Endothelial cell of umbilical vein (primary cell): ENCODE measurements around the gene MYH9. TPM values are rescaled to one million over a fixed set of nuclear protein-coding genes. Genes with fewer than 3 reads are reported as not detected.

ENCODE experiments used
- BruUV-seq: library from RNA; stranded (reverse); fragments of 400-500 nt; replicated peaks from 2 replicates; lab custom pipeline; 2021; lab: Mats Ljungman, UMichigan
- CTCF ChIA-PET: fragments of 300-600, 350-600 bp; sonication (Branson Sonifier 250); formaldehyde crosslinking; loops from one replicate; lab custom pipeline; 2021; ENCODE audit warnings: antibody characterized with exemption, inconsistent platforms; lab: Charles Lee
- POLR2A ChIA-PET: fragments of 300-600, 350-600 bp; sonication (Branson Sonifier 250); formaldehyde crosslinking; loops from one replicate; lab custom pipeline; 2021; ENCODE audit warnings: antibody characterized with exemption, inconsistent platforms; lab: Charles Lee
- DNase-seq: peaks from one replicate; pipeline ENCODE4 v3.0.0-alpha.2; 2011; ENCODE audit warnings: low read depth, low spot score
- FAIRE-seq: peaks from 2 replicates; lab custom pipeline; 2011; peaks lifted over from hg19 to GRCh38; lab: Jason Lieb, UNC
- H2AFZ ChIP-seq: 2 replicates; pipeline ENCODE4 v1.6.0; 2012; ENCODE audit warnings: low read depth, low read length, control low read depth, inconsistent platforms
- H3K27ac ChIP-seq: 2 replicates; pipeline ENCODE4 v1.5.1; 2011; ENCODE audit warnings: low read depth, mild to moderate bottlenecking, control low read depth, low read length, moderate library complexity; ENCODE audit not compliant: insufficient read depth
- H3K27me3 ChIP-seq, 2 experiments: 2 replicates each; pipeline versions ENCODE4 v1.6.0 to v1.6.1; 2011; ENCODE audit warnings: low read length in 2 of 2, mixed read lengths in 1 of 2; ENCODE audit not compliant: control insufficient read depth in 2 of 2, insufficient read depth in 2 of 2
- H3K36me3 ChIP-seq, 2 experiments: 2 replicates in 1 of 2; 3 replicates in 1 of 2; pipeline ENCODE4 v1.5.1; 2011; ENCODE audit warnings: low read length in 2 of 2, mild to moderate bottlenecking in 1 of 2, moderate library complexity in 1 of 2; ENCODE audit not compliant: control insufficient read depth in 2 of 2, insufficient read depth in 2 of 2; ENCODE audit errors: extremely low read depth in 1 of 2
- H3K4me1 ChIP-seq: 3 replicates; pipeline ENCODE4 v1.5.1; 2011; ENCODE audit warnings: mild to moderate bottlenecking, low read length; ENCODE audit not compliant: control insufficient read depth, insufficient read depth; ENCODE audit errors: extremely low read depth
- H3K4me2 ChIP-seq: 2 replicates; pipeline ENCODE4 v1.6.1; 2011; ENCODE audit warnings: low read length, control low read depth, mixed read lengths; ENCODE audit not compliant: insufficient read depth
- H3K4me3 ChIP-seq, 3 experiments: fragments of 200-600 bp in 1 of 3; sonication (generic), shearing (Covaris generic) in 1 of 3; replicated peaks in 1 of 3; 2 replicates each; pipeline ENCODE4 v1.5.1; 2011 to 2016; ENCODE audit warnings: control low read depth in 3 of 3, low read length in 3 of 3, mild to moderate bottlenecking in 2 of 3, inconsistent platforms in 1 of 3, low read depth in 1 of 3, moderate library complexity in 1 of 3; ENCODE audit not compliant: insufficient read depth in 1 of 3
- H3K79me2 ChIP-seq: 2 replicates; pipeline ENCODE4 v1.6.0; 2012; ENCODE audit warnings: low read length, inconsistent platforms; ENCODE audit not compliant: control insufficient read depth, insufficient read depth
- H3K9ac ChIP-seq: replicated peaks from 2 replicates; pipeline ENCODE3; 2011; ENCODE audit warnings: low read length, control low read depth; ENCODE audit not compliant: insufficient read depth; ENCODE audit errors: extremely low read depth
- H3K9me1 ChIP-seq: replicated peaks from 3 replicates; pipeline ENCODE4 v1.6.0; 2011; ENCODE audit warnings: mild to moderate bottlenecking, low read length; ENCODE audit not compliant: control insufficient read depth, insufficient read depth; ENCODE audit errors: extremely low read depth
- H3K9me3 ChIP-seq: replicated peaks from 2 replicates; pipeline ENCODE4 v1.5.1; 2012; ENCODE audit warnings: low read length, inconsistent platforms; ENCODE audit not compliant: control insufficient read depth, insufficient read depth
- H4K20me1 ChIP-seq: replicated peaks from 2 replicates; pipeline ENCODE3; 2011; ENCODE audit warnings: mild to moderate bottlenecking, low read length; ENCODE audit not compliant: control insufficient read depth, insufficient read depth; ENCODE audit errors: extremely low read depth
- FOS ChIP-seq: IDR thresholded peaks from 2 replicates; pipeline ENCODE4 v1.6.1; 2011; ENCODE audit warnings: mild to moderate bottlenecking, low read length, moderate library complexity, borderline replicate concordance; ENCODE audit not compliant: insufficient read depth
- JUN ChIP-seq: IDR thresholded peaks from 2 replicates; pipeline ENCODE4 v1.6.1; 2011; ENCODE audit warnings: borderline replicate concordance, low read depth; ENCODE audit not compliant: insufficient read length, insufficient read depth
- MYC ChIP-seq: IDR thresholded peaks from one replicate; pipeline ENCODE4 v1.6.1; 2011; ENCODE audit warnings: mild to moderate bottlenecking, low read depth, low read length
- POLR2A ChIP-seq: IDR thresholded peaks from 2 replicates; pipeline ENCODE4 v1.6.1; 2012; ENCODE audit warnings: low read depth, mild to moderate bottlenecking, control low read depth, low read length
- POLR2AphosphoS5 ChIP-seq: IDR thresholded peaks from 2 replicates; pipeline ENCODE4 v1.6.1; 2012; ENCODE audit warnings: low read depth, mild to moderate bottlenecking, control low read depth, low read length, moderate library complexity; ENCODE audit not compliant: insufficient read depth
- dilution Hi-C: fragments of 300-500 bp; cut with MboI; formaldehyde crosslinking; loops from one replicate; pipeline ENCODE4 v1.15.0; 2019; ENCODE audit warnings: low sequenced_read_pairs; ENCODE audit not compliant: extremely low pct_ligation_motif_present
- intact Hi-C: fragments of 100-400 bp; cut with micrococcal nuclease; formaldehyde crosslinking; loops from one replicate; pipeline ENCODE4 v1.10.0; 2022
- polyA plus RNA-seq, 4 experiments: library from polyadenylated mRNA; depleted of rRNA in 3 of 4; stranded (reverse) in 3 of 4; unstranded in 1 of 4; fragments of >200 nt; gene quantifications; 2 replicates each; pipeline versions ENCODE4 v1.2.1 to v1.2.3, GENCODE V29; 2011 to 2012; ENCODE audit warnings: missing spikeins in 1 of 4
- total RNA-seq: library from RNA; stranded (reverse); gene quantifications from 2 replicates; pipeline ENCODE4 v1.2.3, GENCODE V29; 2021
- TF ChIP-seq, protein P1 (sequence below), 2 donors: IDR thresholded peaks; 1 replicate in 1 of 2; 2 replicates in 1 of 2; pipeline ENCODE4 v1.5.1; 2011; ENCODE audit warnings: low read length in 2 of 2, mild to moderate bottlenecking in 2 of 2, moderate library complexity in 2 of 2, control low read depth in 1 of 2, inconsistent platforms in 1 of 2, low read depth in 1 of 2; ENCODE audit not compliant: insufficient read depth in 1 of 2; ENCODE audit errors: extremely low read depth in 1 of 2
- TF ChIP-seq, protein P2 (sequence below): IDR thresholded peaks from 2 replicates; pipeline ENCODE4 v1.6.1; 2011; ENCODE audit not compliant: insufficient read depth, insufficient read length

MYH9 gene
- total and polyA plus RNA-seq, 2 donors (not counting 3 experiments of a cell fraction or from before 2014, with no cell fraction given) = 188 to 1,413 TPM

GRCh38 chr22:36417281-36417686 is 29.5 kb upstream of the MYH9 start:
- Histone ChIP-seq H3K27ac (no peak overlapping the region), H3K27me3 (no peaks in the 10 kb centered on the region), H3K9me1 (no peaks in the 10 kb centered on the region), H3K9me3 (no peaks in the 10 kb centered on the region), H3K79me2 (no peaks in the 10 kb centered on the region), H4K20me1 (no peaks in the 10 kb centered on the region), H3K4me3 (no peak overlapping the region), H3K36me3 (no peaks in the 10 kb centered on the region), H3K4me2 (no peak overlapping the region), H2AFZ (peak overlapping the region; percentile 71), H3K9ac (no peak overlapping the region), H3K4me1 (peaks cover 10% of the 10 kb centered on the region)
- peak; percentile 76 for FAIRE-seq
- TF ChIP-seq MYC = no peak
- TF ChIP-seq JUN = no peak
- TF ChIP-seq, protein P1, sequence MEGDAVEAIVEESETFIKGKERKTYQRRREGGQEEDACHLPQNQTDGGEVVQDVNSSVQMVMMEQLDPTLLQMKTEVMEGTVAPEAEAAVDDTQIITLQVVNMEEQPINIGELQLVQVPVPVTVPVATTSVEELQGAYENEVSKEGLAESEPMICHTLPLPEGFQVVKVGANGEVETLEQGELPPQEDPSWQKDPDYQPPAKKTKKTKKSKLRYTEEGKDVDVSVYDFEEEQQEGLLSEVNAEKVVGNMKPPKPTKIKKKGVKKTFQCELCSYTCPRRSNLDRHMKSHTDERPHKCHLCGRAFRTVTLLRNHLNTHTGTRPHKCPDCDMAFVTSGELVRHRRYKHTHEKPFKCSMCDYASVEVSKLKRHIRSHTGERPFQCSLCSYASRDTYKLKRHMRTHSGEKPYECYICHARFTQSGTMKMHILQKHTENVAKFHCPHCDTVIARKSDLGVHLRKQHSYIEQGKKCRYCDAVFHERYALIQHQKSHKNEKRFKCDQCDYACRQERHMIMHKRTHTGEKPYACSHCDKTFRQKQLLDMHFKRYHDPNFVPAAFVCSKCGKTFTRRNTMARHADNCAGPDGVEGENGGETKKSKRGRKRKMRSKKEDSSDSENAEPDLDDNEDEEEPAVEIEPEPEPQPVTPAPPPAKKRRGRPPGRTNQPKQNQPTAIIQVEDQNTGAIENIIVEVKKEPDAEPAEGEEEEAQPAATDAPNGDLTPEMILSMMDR (IDR thresholded peaks at IDR 0.05; ENCODE audit: extremely low read depth in 1 of 2, insufficient read depth in 1 of 2, low read depth in 1 of 2, low read length in 2 of 2) = no peak
- TF ChIP-seq POLR2AphosphoS5 = no peak
- no peak for TF ChIP-seq POLR2A
- TF ChIP-seq FOS = no peak
- TF ChIP-seq, protein P2, sequence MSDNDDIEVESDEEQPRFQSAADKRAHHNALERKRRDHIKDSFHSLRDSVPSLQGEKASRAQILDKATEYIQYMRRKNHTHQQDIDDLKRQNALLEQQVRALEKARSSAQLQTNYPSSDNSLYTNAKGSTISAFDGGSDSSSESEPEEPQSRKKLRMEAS = no peak
- DNase-seq = no peak
- no TSS peak for BruUV-seq
- ChIA-PET POLR2A (interaction anchor here (0.6 kb wide), 1 partner anchor 29 kb away, joined by 3 read pairs; the partner anchor contains the start of gene MYH9), CTCF (no interaction called here)
- intact Hi-C loops (no loop called here), dilution Hi-C loops (no loop called here)
